CD4-positive, alpha-beta memory T cell (primary cell): Measurements from ENCODE around the gene TMEM41A. TPM values are rescaled to one million over a fixed set of nuclear protein-coding genes. Genes with fewer than 3 reads are reported as not detected.
"Not testable (repeated sequence)": the region's sequence is repeated elsewhere in the genome, so short reads cannot be mapped to it uniquely, and the experiment has no call there.

ENCODE experiments used
- CTCF ChIA-PET: fragments of 350-600 bp; sonication (Branson Sonifier 250); formaldehyde crosslinking; loops from one replicate; lab custom pipeline; 2021; ENCODE audit warnings: inconsistent platforms; ENCODE audit not compliant: partially characterized antibody; lab: Charles Lee
- POLR2A ChIA-PET: fragments of 350-600 bp; sonication (Branson Sonifier 250); formaldehyde crosslinking; loops from one replicate; lab custom pipeline; 2021; ENCODE audit not compliant: partially characterized antibody; lab: Charles Lee
- DNase-seq, 5 donors: peaks; one replicate each; pipeline versions ENCODE4 v3.0.0 to v3.0.0-alpha.2; 2020 to 2022; ENCODE audit warnings: mixed read lengths in 1 of 5
- H3K27ac ChIP-seq: one replicate; pipeline ENCODE4 v1.7.0; 2013; ENCODE audit warnings: low read depth, low read length
- H3K27me3 ChIP-seq: 2 replicates; pipeline ENCODE4 v1.7.0; 2013; ENCODE audit warnings: mild to moderate bottlenecking, low read length, moderate library complexity; ENCODE audit not compliant: insufficient read depth
- H3K36me3 ChIP-seq: 2 replicates; pipeline ENCODE4 v1.7.0; 2013; ENCODE audit warnings: mild to moderate bottlenecking, low read length, moderate library complexity; ENCODE audit not compliant: insufficient read depth
- H3K4me1 ChIP-seq: 2 replicates; pipeline ENCODE4 v1.7.0; 2013; ENCODE audit warnings: mild to moderate bottlenecking, low read length, moderate library complexity; ENCODE audit not compliant: insufficient read depth
- H3K4me3 ChIP-seq, 2 donors: one replicate each; pipeline ENCODE4 v1.7.0; 2013; ENCODE audit warnings: low read length in 2 of 2, mild to moderate bottlenecking in 1 of 2
- H3K9me3 ChIP-seq, 2 donors: one replicate each; pipeline ENCODE4 v1.7.0; 2013; ENCODE audit warnings: low read length in 2 of 2, control low read depth in 1 of 2; ENCODE audit not compliant: control insufficient read depth in 1 of 2
- H3K27ac Mint-ChIP-seq, 7 donors: one replicate each; pipeline ENCODE4 v1.8.0; 2020 to 2021; ENCODE audit warnings: mixed read lengths in 7 of 7, mild to moderate bottlenecking in 6 of 7, inconsistent platforms in 3 of 7, moderate library complexity in 3 of 7
- H3K27me3 Mint-ChIP-seq, 2 donors: one replicate each; pipeline ENCODE4 v1.8.0; 2020 to 2021; ENCODE audit warnings: mixed read lengths in 2 of 2
- H3K36me3 Mint-ChIP-seq, 2 donors: one replicate each; pipeline ENCODE4 v1.8.0; 2020 to 2021; ENCODE audit warnings: mixed read lengths in 2 of 2, inconsistent platforms in 1 of 2, mild to moderate bottlenecking in 1 of 2
- H3K4me1 Mint-ChIP-seq, 4 donors: one replicate each; pipeline ENCODE4 v1.8.0; 2020 to 2021; ENCODE audit warnings: mixed read lengths in 4 of 4, mild to moderate bottlenecking in 1 of 4
- H3K4me3 Mint-ChIP-seq, 8 donors: one replicate each; pipeline ENCODE4 v1.8.0; 2020 to 2021; ENCODE audit warnings: mixed read lengths in 8 of 8, mild to moderate bottlenecking in 7 of 8, moderate library complexity in 6 of 8, inconsistent platforms in 3 of 8
- H3K9me3 Mint-ChIP-seq, 8 donors: one replicate each; pipeline ENCODE4 v1.8.0; 2020 to 2021; ENCODE audit warnings: mixed read lengths in 8 of 8, mild to moderate bottlenecking in 5 of 8, inconsistent platforms in 3 of 8, moderate library complexity in 1 of 8
- intact Hi-C: fragments of 100-400 bp; cut with micrococcal nuclease; formaldehyde crosslinking; loops from one replicate; pipeline ENCODE4 v1.15.1; 2023
- polyA plus RNA-seq, 2 donors: library from polyadenylated mRNA; unstranded; fragments of 300-500 nt; fragmentation: Illumina TruSeq; gene quantifications; one replicate each; pipeline ENCODE4 v1.2.3, GENCODE V29; 2021
- total RNA-seq, 2 experiments: library from RNA; stranded (reverse); gene quantifications; one replicate each; pipeline ENCODE4 v1.2.3, GENCODE V29; 2021

Gene TMEM41A
- total and polyA plus RNA-seq, 4 experiments from 2014 or later = 22.2 to 28.0 (median 25.0) TPM

GRCh38 chr3:185451432-185451831 is 47.4 kb downstream of the TMEM41A start:
- CTCF ChIA-PET, POLR2A ChIA-PET, H3K36me3 Mint-ChIP-seq: not testable (repeated sequence)

GRCh38 chr3:185448107-185448506 is 50.7 kb downstream of the TMEM41A start:
- no peaks in the 10 kb centered on the region for H3K4me1 ChIP-seq
- no peak overlapping the region for H3K27ac ChIP-seq
- H3K9me3 ChIP-seq = no peaks in the 10 kb centered on the region
- Mint-ChIP-seq H3K4me1 (no peaks in the 10 kb centered on the region), H3K9me3 (no peaks in the 10 kb centered on the region), H3K27ac (no peak overlapping the region), H3K36me3 (no peaks in the 10 kb centered on the region), H3K27me3 (no peaks in the 10 kb centered on the region), H3K4me3 (no peak overlapping the region)
- ChIA-PET POLR2A (no interaction called here), CTCF (no interaction called here)
- H3K27me3 ChIP-seq = no peaks in the 10 kb centered on the region
- no peaks in the 10 kb centered on the region for H3K36me3 ChIP-seq
- H3K4me3 ChIP-seq = no peak overlapping the region
- DNase-seq = no peak
- intact Hi-C loops = no loop called here

More at GRCh38 chr3:185451432-185451831, 47.4 kb downstream of the TMEM41A start:
- H3K9me3 Mint-ChIP-seq, H3K27me3 Mint-ChIP-seq, H3K4me1 ChIP-seq, H3K9me3 ChIP-seq, H3K4me3 Mint-ChIP-seq, H3K27ac Mint-ChIP-seq, H3K4me1 Mint-ChIP-seq, H3K36me3 ChIP-seq, H3K27me3 ChIP-seq, H3K4me3 ChIP-seq, intact Hi-C loops, DNase-seq, H3K27ac ChIP-seq: not testable (repeated sequence)

- Histone ChIP-seq H3K4me1 (no peaks in the 10 kb centered on the region), H3K27ac (no peak overlapping the region), H3K4me3 (no peak overlapping the region), H3K36me3 (no peaks in the 10 kb centered on the region), H3K9me3 (no peaks in the 10 kb centered on the region), H3K27me3 (peaks cover 4% of the 10 kb centered on the region)
- H3K27me3 Mint-ChIP-seq = peaks cover 2 to 6% of the 10 kb centered on the region in 2 donors
- H3K4me3 Mint-ChIP-seq = no peak overlapping the region
- ChIA-PET POLR2A (no interaction called here), CTCF (no interaction called here)
- no peak for DNase-seq
- H3K9me3 Mint-ChIP-seq = peaks cover 0 to 1% (median 0%) of the 10 kb centered on the region in 8 donors
- intact Hi-C loops = no loop called here
- H3K36me3 Mint-ChIP-seq = no peaks in the 10 kb centered on the region
- no peaks in the 10 kb centered on the region for H3K4me1 Mint-ChIP-seq
- H3K27ac Mint-ChIP-seq = no peak overlapping the region
Observed at GRCh38 chr3:185444329-185444728, 54.5 kb downstream of the TMEM41A start.

- DNase-seq = no peak
- H3K27me3 Mint-ChIP-seq = peaks cover 6 to 10% of the 10 kb centered on the region in 2 donors
- Histone ChIP-seq H3K27ac (no peak overlapping the region), H3K27me3 (peaks cover 4% of the 10 kb centered on the region), H3K36me3 (no peaks in the 10 kb centered on the region), H3K4me1 (no peaks in the 10 kb centered on the region), H3K9me3 (no peaks in the 10 kb centered on the region), H3K4me3 (no peak overlapping the region)
- no peak overlapping the region for H3K4me3 Mint-ChIP-seq
- H3K4me1 Mint-ChIP-seq = no peaks in the 10 kb centered on the region
- peaks cover 0 to 1% (median 0%) of the 10 kb centered on the region in 8 donors for H3K9me3 Mint-ChIP-seq
- H3K27ac Mint-ChIP-seq = no peak overlapping the region
- intact Hi-C loops = no loop called here
- H3K36me3 Mint-ChIP-seq = no peaks in the 10 kb centered on the region
- CTCF ChIA-PET = no interaction called here
- POLR2A ChIA-PET = no interaction called here
Observed at GRCh38 chr3:185442031-185442430, 56.8 kb downstream of the TMEM41A start.

GRCh38 chr3:185439745-185440466 is 58.9 kb downstream of the TMEM41A start:
- Mint-ChIP-seq H3K27ac (no peak overlapping the region), H3K4me3 (no peak overlapping the region), H3K4me1 (no peaks in the 10 kb centered on the region), H3K9me3 (peaks cover 0 to 1% (median 0%) of the 10 kb centered on the region in 8 donors), H3K36me3 (no peaks in the 10 kb centered on the region), H3K27me3 (peaks cover 6 to 10% of the 10 kb centered on the region in 2 donors)
- POLR2A ChIA-PET = no interaction called here
- H3K4me3 ChIP-seq = no peak overlapping the region
- no peak overlapping the region for H3K27ac ChIP-seq
- no peak for DNase-seq
- peaks cover 4% of the 10 kb centered on the region for H3K27me3 ChIP-seq
- no peaks in the 10 kb centered on the region for H3K36me3 ChIP-seq
- H3K9me3 ChIP-seq = no peaks in the 10 kb centered on the region
- intact Hi-C loops = no loop called here
- CTCF ChIA-PET = no interaction called here
- H3K4me1 ChIP-seq = no peaks in the 10 kb centered on the region

Other genes with a start within 250 kb of the TMEM41A start
- 1 to 10 TPM; 1.2 to 1.6 TPM for gene EHHADH, start 245.0 kb downstream of the TMEM41A start, total RNA-seq
- 1 to 10 TPM; 1.1 to 1.6 TPM for gene EHHADH, start 245.0 kb downstream of the TMEM41A start, polyA plus RNA-seq
- gene MAP3K13, start 135.9 kb downstream of the TMEM41A start, total RNA-seq = 1 to 10 TPM; 8.7 to 9.3 TPM
- 10 to 100 TPM; 41.5 to 47.9 TPM for gene MAP3K13, start 135.9 kb downstream of the TMEM41A start, polyA plus RNA-seq
- gene LIPH, start 53.6 kb upstream of the TMEM41A start, total RNA-seq = not detected
- gene LIPH, start 53.6 kb upstream of the TMEM41A start, polyA plus RNA-seq = not detected
- 10 to 100 TPM; 46.0 to 54.3 TPM for gene SENP2, start 87.3 kb upstream of the TMEM41A start, total RNA-seq
- gene SENP2, start 87.3 kb upstream of the TMEM41A start, polyA plus RNA-seq = 10 to 100 TPM; 11.5 to 20.2 TPM